GM19467 (cell line): ENCODE data around the gene ATXN7L1.
A peak's percentile ranks its signal among the peaks of the same experiment; 100 is the strongest.
"Not testable (repeated sequence)": the region's sequence is repeated elsewhere in the genome, so short reads cannot be mapped to it uniquely, and the experiment has no call there.

Experiments used
- ATAC-seq: cut with Tn5 transposase; IDR thresholded peaks from one replicate; pipeline ENCODE4 v1.9.1; 2021; ENCODE audit warnings: mild to moderate bottlenecking, moderate library complexity; ENCODE audit not compliant: unreplicated experiment

The ATXN7L1 gene

GRCh38 chr7:105712877-105713276 is 163.5 kb downstream of the ATXN7L1 start:
- ATAC-seq = no peak

- ATAC-seq = no peak
Observed at GRCh38 chr7:105711726-105712402, 164.5 kb downstream of the ATXN7L1 start.

- not testable (repeated sequence) for ATAC-seq
Observed at GRCh38 chr7:105710720-105711119, 165.7 kb downstream of the ATXN7L1 start.

- no peak for ATAC-seq
Observed at GRCh38 chr7:105708763-105709080, 167.7 kb downstream of the ATXN7L1 start.

GRCh38 chr7:105707967-105708762 is 168.2 kb downstream of the ATXN7L1 start:
- ATAC-seq = no peak

- no peak for ATAC-seq
Observed at GRCh38 chr7:105707381-105707780, 169.0 kb downstream of the ATXN7L1 start.

GRCh38 chr7:105705427-105705826 is 171.0 kb downstream of the ATXN7L1 start:
- no peak for ATAC-seq

- ATAC-seq = no peak
Observed at GRCh38 chr7:105703207-105703930, 173.0 kb downstream of the ATXN7L1 start.

GRCh38 chr7:105699568-105700236 is 176.7 kb downstream of the ATXN7L1 start:
- ATAC-seq = no peak

GRCh38 chr7:105698531-105698930 is 177.9 kb downstream of the ATXN7L1 start:
- no peak for ATAC-seq

- no peak for ATAC-seq
Observed at GRCh38 chr7:105697753-105698152, 178.6 kb downstream of the ATXN7L1 start.

- ATAC-seq = not testable (repeated sequence)
Observed at GRCh38 chr7:105697169-105697568, 179.2 kb downstream of the ATXN7L1 start.

GRCh38 chr7:105693576-105693975 is 182.8 kb downstream of the ATXN7L1 start:
- no peak for ATAC-seq

GRCh38 chr7:105691680-105692564 is 184.5 kb downstream of the ATXN7L1 start:
- ATAC-seq = peak; percentile 66

- no peak for ATAC-seq
Observed at GRCh38 chr7:105691082-105691679, 185.2 kb downstream of the ATXN7L1 start.

- no peak for ATAC-seq
Observed at GRCh38 chr7:105690325-105690945, 186.0 kb downstream of the ATXN7L1 start.

- no peak for ATAC-seq
Observed at GRCh38 chr7:105689067-105689819, 187.2 kb downstream of the ATXN7L1 start.

- no peak for ATAC-seq
Observed at GRCh38 chr7:105688617-105689016, 187.8 kb downstream of the ATXN7L1 start.

- ATAC-seq = no peak
Observed at GRCh38 chr7:105685161-105685560, 191.2 kb downstream of the ATXN7L1 start.
